ENCODE measurements around the gene ZBTB8B. TPM values are rescaled to one million over a fixed set of nuclear protein-coding genes. Genes with fewer than 3 reads are reported as not detected.

The ZBTB8B gene
- total RNA-seq, 4 donors from 2014 or later: 0.06 to 3.6 TPM; not detected in 2

- DNase-seq: no peak
- H3K27me3 ChIP-seq: no peaks in the 10 kb centered on the region
- TF ChIP-seq POLR2A (IDR thresholded peaks at IDR 0.05) (no peak), CTCF (IDR thresholded peaks at IDR 0.05) (no peak)
These were observed 619 bp upstream of the ZBTB8B start for GRCh38 chr1:32464191-32464715.

GRCh38 chr1:32465578-32465933, 684 bp downstream of the ZBTB8B start:
- Histone ChIP-seq H3K27ac (no peak overlapping the region), H3K4me1 (peaks cover 0 to 8% of the 10 kb centered on the region in 2 donors), H3K27me3 (no peaks in the 10 kb centered on the region), H3K4me3 (no peak overlapping the region), H3K36me3 (no peaks in the 10 kb centered on the region), H3K9me3 (no peaks in the 10 kb centered on the region)
- intact Hi-C loops (cut with DNase I; ENCODE audit: low total_unique reads): no loop called here
- no peak for DNase-seq
- TF ChIP-seq POLR2A (IDR thresholded peaks at IDR 0.05) (no peak), CTCF (IDR thresholded peaks at IDR 0.05) (no peak)

More at GRCh38 chr1:32464191-32464715, 619 bp upstream of the ZBTB8B start:
- intact Hi-C loops (cut with DNase I; ENCODE audit: low total_unique reads): no loop called here
- Histone ChIP-seq H3K4me1 (peaks cover 0 to 8% of the 10 kb centered on the region in 2 donors), H3K9me3 (no peaks in the 10 kb centered on the region), H3K36me3 (no peaks in the 10 kb centered on the region), H3K27ac (no peak overlapping the region), H3K4me3 (peak overlapping the region; percentile 32)

- H3K9me3 ChIP-seq: no peaks in the 10 kb centered on the region
- H3K27ac ChIP-seq: no peak overlapping the region
- H3K36me3 ChIP-seq: no peaks in the 10 kb centered on the region
- no peak for DNase-seq
- H3K4me1 ChIP-seq: peaks cover 0 to 8% of the 10 kb centered on the region in 2 donors
- intact Hi-C loops (cut with DNase I; ENCODE audit: low total_unique reads): no loop called here
- no peak overlapping the region for H3K4me3 ChIP-seq
- TF ChIP-seq CTCF (IDR thresholded peaks at IDR 0.05): no peak
- TF ChIP-seq POLR2A (IDR thresholded peaks at IDR 0.05): no peak
- H3K27me3 ChIP-seq: no peaks in the 10 kb centered on the region
These were observed 1.9 kb downstream of the ZBTB8B start for GRCh38 chr1:32466761-32467160.

- Histone ChIP-seq H3K9me3 (no peaks in the 10 kb centered on the region), H3K4me1 (peaks cover 0 to 8% of the 10 kb centered on the region in 2 donors), H3K27ac (no peak overlapping the region), H3K4me3 (no peak overlapping the region), H3K27me3 (no peaks in the 10 kb centered on the region), H3K36me3 (no peaks in the 10 kb centered on the region)
- no peak for TF ChIP-seq CTCF (IDR thresholded peaks at IDR 0.05)
- TF ChIP-seq POLR2A (IDR thresholded peaks at IDR 0.05): no peak
- DNase-seq: no peak
- intact Hi-C loops (cut with DNase I; ENCODE audit: low total_unique reads): no loop called here
These were observed 3.9 kb downstream of the ZBTB8B start for GRCh38 chr1:32468791-32469190.

- no peaks in the 10 kb centered on the region for H3K36me3 ChIP-seq
- H3K4me1 ChIP-seq: peaks cover 0 to 2% of the 10 kb centered on the region in 2 donors
- H3K27me3 ChIP-seq: no peaks in the 10 kb centered on the region
- DNase-seq: no peak
- TF ChIP-seq POLR2A (IDR thresholded peaks at IDR 0.05): no peak
- TF ChIP-seq CTCF (IDR thresholded peaks at IDR 0.05): no peak
- H3K9me3 ChIP-seq: no peaks in the 10 kb centered on the region
- no peak overlapping the region for H3K27ac ChIP-seq
- intact Hi-C loops (cut with DNase I; ENCODE audit: low total_unique reads): no loop called here
- no peak overlapping the region for H3K4me3 ChIP-seq
These were observed 5.6 kb downstream of the ZBTB8B start for GRCh38 chr1:32470431-32470830.

Measured in uterus (tissue), 4 donors.